ENCODE results near the gene SDCCAG8.
A peak's percentile ranks its signal among the peaks of the same experiment; 100 is the strongest.

Gene SDCCAG8

GRCh38 chr1:243256590-243256989 lies 749 bp downstream of the SDCCAG8 start:
- in situ Hi-C loops (cut with HindIII; ENCODE audit: low pct_ligation_motif_present, low sequenced_read_pairs), result no loop called here
- H3K27ac ChIP-seq, result peak overlapping the region; percentile 66

GRCh38 chr1:243257189-243257588 lies 1.3 kb downstream of the SDCCAG8 start:
- Histone ChIP-seq H3K27me3 (replicated peaks) (no peaks in the 10 kb centered on the region), H3K4me3 (ENCODE audit: low read depth, low read length) (peak overlapping the region; percentile 90), H3K27ac (no peak overlapping the region), H3K36me3 (replicated peaks) (peaks cover 2% of the 10 kb centered on the region)
- DNase-seq, result no peak
- in situ Hi-C loops (cut with HindIII; ENCODE audit: low pct_ligation_motif_present, low sequenced_read_pairs), result no loop called here
- no peak for TF ChIP-seq CTCF (IDR thresholded peaks at IDR 0.05; ENCODE audit: low read depth, low read length, missing control alignments)

More at GRCh38 chr1:243256590-243256989, 749 bp downstream of the SDCCAG8 start:
- no peak for DNase-seq
- Histone ChIP-seq H3K27me3 (replicated peaks) (no peaks in the 10 kb centered on the region), H3K4me3 (ENCODE audit: low read depth, low read length) (peak overlapping the region; percentile 90), H3K36me3 (replicated peaks) (peaks cover 2% of the 10 kb centered on the region)
- no peak for TF ChIP-seq CTCF (IDR thresholded peaks at IDR 0.05; ENCODE audit: low read depth, low read length, missing control alignments)

- in situ Hi-C loops (cut with HindIII; ENCODE audit: low pct_ligation_motif_present, low sequenced_read_pairs), result no loop called here
- H3K4me3 ChIP-seq (ENCODE audit: low read depth, low read length), result no peak overlapping the region
Measured at GRCh38 chr1:243258731-243259130, 2.9 kb downstream of the SDCCAG8 start.

GRCh38 chr1:243260221-243260880 lies 4.5 kb downstream of the SDCCAG8 start:
- TF ChIP-seq CTCF (IDR thresholded peaks at IDR 0.05; ENCODE audit: low read depth, low read length, missing control alignments), result no peak
- in situ Hi-C loops (cut with HindIII; ENCODE audit: low pct_ligation_motif_present, low sequenced_read_pairs), result no loop called here
- no peak overlapping the region for H3K4me3 ChIP-seq (ENCODE audit: low read depth, low read length)
- H3K36me3 ChIP-seq (replicated peaks), result no peaks in the 10 kb centered on the region
- H3K27me3 ChIP-seq (replicated peaks), result no peaks in the 10 kb centered on the region
- no peak for DNase-seq
- no peak overlapping the region for H3K27ac ChIP-seq

More at GRCh38 chr1:243258731-243259130, 2.9 kb downstream of the SDCCAG8 start:
- TF ChIP-seq CTCF (IDR thresholded peaks at IDR 0.05; ENCODE audit: low read depth, low read length, missing control alignments), result no peak
- Histone ChIP-seq H3K36me3 (replicated peaks) (peaks cover 2% of the 10 kb centered on the region), H3K27me3 (replicated peaks) (no peaks in the 10 kb centered on the region), H3K27ac (no peak overlapping the region)
- no peak for DNase-seq

GRCh38 chr1:243261390-243261789 lies 5.5 kb downstream of the SDCCAG8 start:
- no peaks in the 10 kb centered on the region for H3K27me3 ChIP-seq (replicated peaks)
- in situ Hi-C loops (cut with HindIII; ENCODE audit: low pct_ligation_motif_present, low sequenced_read_pairs), result no loop called here
- DNase-seq, result no peak
- H3K27ac ChIP-seq, result no peak overlapping the region
- no peak for TF ChIP-seq CTCF (IDR thresholded peaks at IDR 0.05; ENCODE audit: low read depth, low read length, missing control alignments)
- H3K36me3 ChIP-seq (replicated peaks), result no peaks in the 10 kb centered on the region
- H3K4me3 ChIP-seq (ENCODE audit: low read depth, low read length), result no peak overlapping the region

GRCh38 chr1:243264717-243265116 lies 8.9 kb downstream of the SDCCAG8 start:
- TF ChIP-seq CTCF (IDR thresholded peaks at IDR 0.05; ENCODE audit: low read depth, low read length, missing control alignments), result no peak
- Histone ChIP-seq H3K36me3 (replicated peaks) (no peaks in the 10 kb centered on the region), H3K27me3 (replicated peaks) (no peaks in the 10 kb centered on the region), H3K27ac (peak overlapping the region; percentile 78), H3K4me3 (ENCODE audit: low read depth, low read length) (no peak overlapping the region)
- DNase-seq, result peak; percentile 86
- in situ Hi-C loops (cut with HindIII; ENCODE audit: low pct_ligation_motif_present, low sequenced_read_pairs), result no loop called here
